BLaER1 treated with 17β-estradiol and CSF1 and Interleukin-3, amounts not matched to agents 10 nM and 100 nM (cell line): ENCODE measurements around the gene TMEM145.
A peak's percentile ranks its signal among the peaks of the same experiment; 100 is the strongest.

ENCODE experiments used
- H3K27ac ChIP-seq, 11 experiments: shearing (Covaris generic); formaldehyde crosslinking; 2 replicates each; pipeline ENCODE4 v1.8.1; 2022
- H3K27me3 ChIP-seq, 11 experiments: shearing (Covaris generic); formaldehyde crosslinking; 2 replicates each; pipeline ENCODE4 v1.8.1; 2022
- H3K36me3 ChIP-seq, 11 experiments: shearing (Covaris generic); formaldehyde crosslinking; 2 replicates each; pipeline ENCODE4 v1.8.1; 2022
- H3K4me1 ChIP-seq, 10 experiments: shearing (Covaris generic); formaldehyde crosslinking; 2 replicates each; pipeline ENCODE4 v1.8.1; 2022
- H3K4me2 ChIP-seq, 11 experiments: shearing (Covaris generic); formaldehyde crosslinking; 2 replicates each; pipeline ENCODE4 v1.8.1; 2022
- H3K4me3 ChIP-seq, 10 experiments: shearing (Covaris generic); formaldehyde crosslinking; 2 replicates each; pipeline ENCODE4 v1.8.1; 2022
- H3K9ac ChIP-seq, 11 experiments: shearing (Covaris generic); formaldehyde crosslinking; 2 replicates each; pipeline ENCODE4 v1.8.1; 2022
- H3K9me3 ChIP-seq, 11 experiments: shearing (Covaris generic); formaldehyde crosslinking; replicated peaks in 1 of 11; 2 replicates each; pipeline ENCODE4 v1.8.1; 2022
- H4K20me1 ChIP-seq, 11 experiments: shearing (Covaris generic); formaldehyde crosslinking; 2 replicates each; pipeline ENCODE4 v1.8.1; 2022
- Cebpa-rat ChIP-seq, 11 experiments: shearing (Covaris generic); IDR thresholded peaks; 2 replicates each; pipeline ENCODE4 v1.8.1; 2022

TMEM145 gene

DNA sequence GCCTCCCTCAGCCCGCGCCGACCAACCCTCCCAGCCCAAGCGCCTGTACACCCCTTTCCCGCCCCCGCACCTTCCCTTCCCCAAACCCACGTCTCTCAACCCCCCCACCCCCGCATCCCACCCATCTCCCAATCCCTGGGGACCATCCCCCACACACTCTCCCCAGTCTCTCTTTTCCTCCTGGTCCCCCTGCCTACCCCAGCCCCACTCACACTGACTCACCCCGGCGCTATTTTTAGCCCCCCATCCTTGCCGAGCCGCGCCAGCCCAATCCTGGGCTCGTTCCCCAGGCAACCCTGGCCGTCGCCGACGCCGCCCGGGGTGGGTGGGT lies 32.3 kb upstream of the TMEM145 start:
- Histone ChIP-seq H3K36me3 (peaks cover 0 to 23% (median 6%) of the 10 kb centered on the region in 11 experiments; a peak in 12 of 22 replicates), H4K20me1 (peaks cover 31 to 71% (median 50%) of the 10 kb centered on the region in 11 experiments), H3K9ac (peak overlapping the region; percentile 76 to 86 (median 80)), H3K4me2 (peak overlapping the region; percentile 90 to 100 (median 97)), H3K4me3 (peak overlapping the region; percentile 67 to 84 (median 72)), H3K9me3 (no peaks in the 10 kb centered on the region), H3K27me3 (no peaks in the 10 kb centered on the region), H3K27ac (peak overlapping the region; percentile 40 to 85 (median 75); a peak in 21 of 22 replicates), H3K4me1 (peaks cover 74 to 83% (median 77%) of the 10 kb centered on the region in 10 experiments)
- TF ChIP-seq Cebpa-rat (IDR thresholded peaks at IDR 0.05) = no peak

DNA sequence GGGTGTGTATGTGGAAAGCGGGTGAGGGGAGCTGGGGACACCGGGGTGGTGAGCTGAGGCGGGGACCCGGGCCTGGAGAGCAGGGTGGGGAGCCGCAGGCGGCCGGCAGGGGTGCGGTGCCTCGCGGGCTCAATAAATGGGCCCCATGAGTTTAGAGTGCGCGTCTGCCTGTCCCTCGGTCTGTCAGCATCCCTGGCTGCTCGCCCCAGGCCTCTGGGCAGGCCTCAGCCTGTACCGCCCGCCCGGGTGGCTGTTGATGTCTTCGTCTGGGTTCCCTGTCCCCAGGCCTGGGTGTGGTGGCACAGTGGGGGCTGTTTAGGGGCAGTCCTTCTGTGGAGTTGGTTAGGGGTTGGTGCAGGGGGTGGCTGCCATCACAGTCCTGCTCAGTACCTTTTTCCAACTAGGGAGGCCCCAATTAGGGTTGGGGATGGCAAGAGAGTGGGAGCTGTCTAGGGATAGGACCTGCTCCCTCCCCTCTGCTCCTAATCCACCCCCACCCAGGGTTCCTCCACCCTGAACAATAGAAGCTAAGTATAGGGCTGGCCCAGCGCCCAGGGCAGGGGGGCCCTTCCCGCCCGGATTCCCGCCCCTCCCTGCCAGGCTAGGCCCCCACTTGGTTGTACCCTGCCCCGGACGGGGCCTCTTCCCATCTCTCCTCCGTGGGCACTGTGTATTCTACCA lies 31.8 kb upstream of the TMEM145 start:
- H4K20me1 ChIP-seq = peaks cover 36 to 71% (median 50%) of the 10 kb centered on the region in 11 experiments
- peak overlapping the region; percentile 41 to 84 (median 59); a peak in 19 of 20 replicates for H3K4me3 ChIP-seq
- TF ChIP-seq Cebpa-rat (IDR thresholded peaks at IDR 0.05) = no peak
- H3K4me1 ChIP-seq = peaks cover 74 to 83% (median 77%) of the 10 kb centered on the region in 10 experiments
- H3K4me2 ChIP-seq = peak overlapping the region; percentile 93 to 100 (median 97)
- H3K27me3 ChIP-seq = no peaks in the 10 kb centered on the region
- peak overlapping the region; percentile 59 to 84 (median 80); a peak in 21 of 22 replicates for H3K9ac ChIP-seq
- peak overlapping the region; percentile 48 to 85 (median 74); a peak in 21 of 22 replicates for H3K27ac ChIP-seq
- no peaks in the 10 kb centered on the region for H3K9me3 ChIP-seq
- H3K36me3 ChIP-seq = peaks cover 0 to 18% (median 5%) of the 10 kb centered on the region in 11 experiments; a peak in 9 of 22 replicates

DNA sequence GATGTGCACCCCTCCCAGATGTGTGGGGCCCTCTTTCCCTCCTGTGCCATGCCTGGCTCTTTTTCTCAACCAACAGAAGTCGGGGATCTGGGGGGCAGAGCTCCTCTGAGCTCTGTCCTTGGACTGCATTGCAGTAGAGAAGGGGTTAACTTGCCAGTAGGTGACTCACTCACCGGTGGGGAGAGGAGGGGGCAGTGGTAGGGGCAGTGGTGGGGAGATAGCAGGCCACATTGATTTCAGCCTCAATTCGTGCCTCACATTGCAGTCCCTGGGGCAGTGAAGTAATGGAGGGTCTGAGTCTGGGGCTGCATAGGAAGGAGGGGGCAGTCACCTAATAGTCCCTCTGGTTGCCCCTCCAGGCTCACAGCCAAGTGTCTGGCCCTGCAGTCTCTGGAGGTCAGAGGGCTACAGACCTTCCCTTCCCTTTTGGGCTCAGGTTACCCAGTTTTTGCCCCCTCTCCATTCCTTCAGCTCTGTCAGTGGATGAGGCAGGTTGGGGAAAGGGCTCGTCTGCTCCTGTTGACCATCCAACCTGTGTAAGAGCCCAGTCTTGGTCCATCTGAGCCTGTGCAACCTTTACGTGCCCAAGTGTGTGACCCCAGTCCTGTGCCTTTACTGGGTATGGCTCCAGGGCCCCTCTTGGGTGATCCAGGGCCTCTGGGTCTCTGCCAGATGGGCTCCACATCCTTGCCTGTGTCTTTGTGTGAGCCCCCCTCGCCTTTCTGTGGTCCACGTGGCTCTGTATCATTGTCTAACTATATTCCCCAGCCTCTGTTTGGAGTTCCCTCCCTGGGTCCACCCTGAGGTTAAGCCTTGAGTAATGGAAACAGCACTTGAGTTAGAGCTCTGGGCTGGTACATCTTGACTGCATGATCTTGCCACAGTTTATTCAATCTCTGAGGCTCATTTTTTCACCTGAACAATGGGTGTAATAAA lies 31.0 kb upstream of the TMEM145 start:
- Histone ChIP-seq H3K36me3 (peaks cover 2 to 15% (median 5%) of the 10 kb centered on the region in 11 experiments; a peak in 21 of 22 replicates), H4K20me1 (peaks cover 33 to 72% (median 51%) of the 10 kb centered on the region in 11 experiments), H3K4me3 (peak overlapping the region; percentile 21 to 84 (median 59); a peak in 17 of 20 replicates), H3K9me3 (no peaks in the 10 kb centered on the region), H3K4me2 (peak overlapping the region; percentile 93 to 100 (median 97)), H3K4me1 (peaks cover 73 to 82% (median 77%) of the 10 kb centered on the region in 10 experiments), H3K27ac (peak overlapping the region; percentile 48 to 85 (median 74); a peak in 21 of 22 replicates), H3K27me3 (no peaks in the 10 kb centered on the region), H3K9ac (peak overlapping the region; percentile 59 to 84 (median 80); a peak in 21 of 22 replicates)
- TF ChIP-seq Cebpa-rat (IDR thresholded peaks at IDR 0.05) = no peak

DNA sequence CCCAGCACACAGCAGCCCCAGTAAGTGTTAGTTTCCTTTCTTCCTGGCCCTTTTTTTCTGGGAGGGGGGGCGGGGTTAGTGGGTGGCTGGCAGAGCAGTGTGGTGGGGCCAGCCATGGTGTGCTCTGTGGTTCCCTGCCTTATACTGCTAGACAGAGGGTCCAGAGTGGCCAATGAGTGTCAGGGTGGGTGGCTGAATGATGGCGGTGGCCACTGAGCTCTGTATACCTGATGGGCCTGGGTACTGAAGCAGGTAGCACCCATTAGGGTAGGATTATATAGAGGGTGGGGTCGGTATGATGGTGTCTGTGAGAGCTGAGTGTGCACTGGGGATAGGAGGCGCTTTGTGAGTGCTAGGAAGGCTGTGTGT lies 30.3 kb upstream of the TMEM145 start:
- Histone ChIP-seq H3K9ac (peak overlapping the region in 10 of 11 experiments; percentile 60 to 84 (median 80); a peak in 20 of 22 replicates), H3K4me3 (peak overlapping the region; percentile 55 to 72 (median 62); a peak in 19 of 20 replicates), H3K36me3 (peaks cover 9 to 15% (median 12%) of the 10 kb centered on the region in 11 experiments), H3K4me2 (peak overlapping the region; percentile 93 to 100 (median 97)), H4K20me1 (peaks cover 34 to 72% (median 54%) of the 10 kb centered on the region in 11 experiments), H3K9me3 (no peaks in the 10 kb centered on the region), H3K27ac (peak overlapping the region; percentile 60 to 85 (median 77); a peak in 20 of 22 replicates), H3K27me3 (no peaks in the 10 kb centered on the region), H3K4me1 (peaks cover 73 to 82% (median 77%) of the 10 kb centered on the region in 10 experiments)
- TF ChIP-seq Cebpa-rat (IDR thresholded peaks at IDR 0.05) = no peak

DNA sequence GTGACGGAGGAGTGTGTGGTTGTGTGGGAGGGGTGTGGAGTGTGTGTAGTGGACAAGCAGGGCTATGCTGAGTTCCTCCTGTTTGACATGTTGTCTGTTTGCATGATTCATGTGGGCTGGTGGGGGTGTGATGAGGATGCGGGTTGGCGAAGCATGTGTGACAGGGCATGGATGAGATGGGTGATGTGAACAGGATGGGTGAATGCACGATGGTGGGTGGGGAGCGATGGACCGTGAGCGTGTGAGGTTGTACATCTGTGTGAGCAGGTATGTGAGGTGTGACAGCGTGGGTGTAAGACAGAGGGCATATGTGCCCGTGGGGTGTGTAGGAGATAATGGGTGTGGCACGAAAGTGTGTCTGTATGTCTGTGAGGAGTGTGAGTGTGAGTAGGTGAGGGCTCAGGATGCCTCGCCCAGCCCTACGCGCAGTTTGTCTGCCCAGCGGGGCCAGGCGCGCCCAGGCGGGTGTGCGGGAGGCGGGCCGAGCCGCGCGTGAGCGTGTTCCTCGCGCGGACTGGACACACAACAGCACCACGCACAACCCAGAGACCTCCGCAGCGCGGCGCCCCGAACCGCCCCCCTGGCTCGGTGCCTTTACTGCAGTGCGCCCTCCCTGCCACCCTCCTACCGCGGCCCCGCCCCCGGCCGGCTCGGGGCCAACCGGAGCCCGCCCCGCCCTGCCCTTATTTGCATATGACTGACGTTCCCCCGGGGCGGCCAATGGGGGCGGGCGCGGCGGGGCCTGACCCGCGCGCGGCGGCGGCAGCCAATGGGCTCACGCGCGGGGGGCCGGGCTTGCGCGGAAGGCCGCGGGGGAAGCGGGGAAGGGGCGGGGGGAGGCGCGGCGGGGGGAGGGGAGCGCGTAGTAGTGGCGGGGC lies 29.7 kb upstream of the TMEM145 start:
- Histone ChIP-seq H4K20me1 (peaks cover 34 to 72% (median 53%) of the 10 kb centered on the region in 11 experiments; a peak in 21 of 22 replicates), H3K4me1 (peaks cover 73 to 82% (median 77%) of the 10 kb centered on the region in 10 experiments), H3K27ac (peak overlapping the region; percentile 83 to 95 (median 90)), H3K27me3 (no peaks in the 10 kb centered on the region), H3K4me2 (peak overlapping the region; percentile 93 to 100 (median 98)), H3K9me3 (no peaks in the 10 kb centered on the region), H3K36me3 (peaks cover 15 to 19% (median 18%) of the 10 kb centered on the region in 11 experiments), H3K9ac (peak overlapping the region; percentile 84 to 93 (median 89)), H3K4me3 (peak overlapping the region; percentile 64 to 82 (median 74))
- TF ChIP-seq Cebpa-rat (IDR thresholded peaks at IDR 0.05) = no peak

DNA sequence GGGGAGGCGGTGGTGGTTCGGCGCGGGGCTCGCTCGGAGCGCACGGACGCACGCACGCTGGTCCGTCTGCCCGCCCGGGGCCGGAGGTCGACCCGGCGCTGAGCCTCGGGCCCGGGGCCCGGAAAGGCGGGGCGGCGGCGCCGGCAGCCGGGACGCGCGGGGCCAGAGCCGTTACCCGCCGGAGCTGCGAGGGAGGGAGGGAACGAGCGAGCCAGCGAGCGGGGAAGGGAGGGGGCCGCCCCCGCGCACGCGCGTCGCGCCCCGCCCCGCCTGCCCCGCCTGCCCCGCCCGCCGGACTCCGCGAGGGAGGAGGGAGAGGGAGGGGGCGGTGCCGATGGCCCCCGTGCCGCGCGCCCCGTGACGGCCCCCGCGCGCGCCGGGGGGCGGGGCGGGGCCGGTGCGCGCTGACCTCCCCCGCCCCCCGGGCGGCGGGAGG lies 29.0 kb upstream of the TMEM145 start:
- Histone ChIP-seq H3K27ac (peak overlapping the region; percentile 81 to 95 (median 90)), H3K4me2 (peak overlapping the region in 6 of 11 experiments; percentile 94 to 100 (median 98); a peak in 9 of 22 replicates)
- TF ChIP-seq Cebpa-rat (IDR thresholded peaks at IDR 0.05) = no peak

DNA sequence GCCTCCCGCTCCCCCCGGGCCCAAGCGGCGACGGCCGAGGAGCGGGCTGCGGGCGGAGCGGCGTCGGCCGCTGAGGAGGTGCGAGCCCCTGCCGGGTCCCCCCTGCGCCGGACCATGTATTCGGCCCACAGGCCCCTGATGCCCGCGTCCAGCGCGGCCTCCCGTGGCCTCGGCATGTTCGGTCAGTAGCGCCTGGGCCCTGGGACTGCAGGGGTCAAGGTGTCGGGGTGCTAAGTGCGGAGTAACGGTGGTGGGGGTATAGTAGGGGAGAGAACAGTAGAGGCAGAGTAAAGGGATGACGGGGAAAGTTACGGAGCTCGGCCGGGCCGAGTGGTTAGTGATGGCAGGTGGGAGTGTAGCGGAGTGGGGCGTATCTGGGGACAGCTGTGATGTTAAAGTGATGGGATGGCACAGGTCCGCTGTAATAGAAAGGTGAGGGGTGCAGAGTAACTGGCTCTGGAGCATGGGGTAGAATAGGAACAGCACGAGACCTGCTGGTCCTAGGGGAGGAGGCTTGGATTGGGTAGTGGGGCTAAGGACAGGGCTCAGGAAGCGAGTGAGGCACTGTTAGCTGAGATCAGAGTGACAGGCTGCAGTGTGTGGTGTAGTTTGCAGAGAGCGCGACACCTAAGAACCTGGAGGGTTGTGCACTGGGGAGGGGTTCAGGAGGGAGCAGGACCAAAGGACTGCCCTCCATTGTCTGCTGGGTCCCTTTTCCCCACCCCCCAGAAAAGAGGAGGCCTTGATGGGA lies 28.3 kb upstream of the TMEM145 start:
- peak overlapping the region; percentile 83 to 91 (median 88) for H3K9ac ChIP-seq
- peak overlapping the region; percentile 64 to 82 (median 74) for H3K4me3 ChIP-seq
- H4K20me1 ChIP-seq = peaks cover 40 to 76% (median 57%) of the 10 kb centered on the region in 11 experiments
- peak overlapping the region; percentile 94 to 100 (median 97) for H3K4me2 ChIP-seq
- TF ChIP-seq Cebpa-rat (IDR thresholded peaks at IDR 0.05) = no peak
- H3K4me1 ChIP-seq = peaks cover 74 to 79% (median 78%) of the 10 kb centered on the region in 10 experiments
- H3K27me3 ChIP-seq = no peaks in the 10 kb centered on the region
- H3K27ac ChIP-seq = peak overlapping the region; percentile 53 to 95 (median 90); a peak in 21 of 22 replicates
- no peaks in the 10 kb centered on the region for H3K9me3 ChIP-seq
- H3K36me3 ChIP-seq = peaks cover 29 to 32% (median 31%) of the 10 kb centered on the region in 11 experiments

More for the DNA sequence above, 29.0 kb upstream of the TMEM145 start:
- peaks cover 73 to 79% (median 77%) of the 10 kb centered on the region in 10 experiments for H3K4me1 ChIP-seq
- H3K9ac ChIP-seq = peak overlapping the region; percentile 84 to 93 (median 89)
- H3K9me3 ChIP-seq = no peaks in the 10 kb centered on the region
- peaks cover 22 to 25% (median 24%) of the 10 kb centered on the region in 11 experiments for H3K36me3 ChIP-seq
- H4K20me1 ChIP-seq = peaks cover 35 to 72% (median 53%) of the 10 kb centered on the region in 11 experiments
- peak overlapping the region; percentile 64 to 82 (median 74) for H3K4me3 ChIP-seq
- no peaks in the 10 kb centered on the region for H3K27me3 ChIP-seq
